Vagina (tissue), 2 donors: Measurements from ENCODE around the gene CALML3. TPM values are rescaled to one million over a fixed set of nuclear protein-coding genes. Genes with fewer than 3 reads are reported as not detected.
"Not testable (repeated sequence)": the region's sequence is repeated elsewhere in the genome, so short reads cannot be mapped to it uniquely, and the experiment has no call there.

Experiments
- DNase-seq, 2 donors: peaks; one replicate each; pipeline ENCODE4 v3.0.0-alpha.2; 2017; ENCODE audit errors: extremely low spot score in 2 of 2
- H3K27ac ChIP-seq: fragments of 200-600 bp; sonication (generic); one replicate; pipeline ENCODE4 v1.5.1; 2019
- H3K27me3 ChIP-seq: fragments of 200-600 bp; sonication (generic); one replicate; pipeline ENCODE4 v1.5.1; 2019
- H3K36me3 ChIP-seq, 2 donors: fragments of 200-600 bp; sonication (generic); one replicate each; pipeline ENCODE4 v1.5.1; 2017 to 2019
- H3K4me1 ChIP-seq: fragments of 200-600 bp; sonication (generic); one replicate; pipeline ENCODE4 v1.5.1; 2019
- H3K4me3 ChIP-seq, 2 donors: fragments of 200-600 bp; sonication (generic); 1 replicate in 1 of 2; 2 replicates in 1 of 2; pipeline ENCODE4 v1.5.1; 2016 to 2019
- H3K9me3 ChIP-seq: fragments of 200-600 bp; sonication (generic); one replicate; pipeline ENCODE4 v1.5.1; 2019
- POLR2A ChIP-seq, 2 donors: fragments of 450-650 bp; IDR thresholded peaks; one replicate each; pipeline ENCODE4 v1.6.1; 2017; ENCODE audit warnings: antibody characterized with exemption in 2 of 2, mild to moderate bottlenecking in 2 of 2, moderate library complexity in 2 of 2
- POLR2AphosphoS5 ChIP-seq, 2 donors: sonication (generic); formaldehyde crosslinking; IDR thresholded peaks; one replicate each; pipeline ENCODE4 v1.9.0; 2017; ENCODE audit warnings: antibody characterized with exemption in 2 of 2, mild to moderate bottlenecking in 2 of 2, low read depth in 1 of 2; ENCODE audit not compliant: insufficient read depth in 1 of 2
- intact Hi-C: fragments of 100-400 bp; cut with DNase I; formaldehyde crosslinking; loops from one replicate; pipeline ENCODE4 v1.15.1; 2023
- total RNA-seq: library from RNA; depleted of rRNA; stranded (reverse); fragments of >200 nt; gene quantifications from one replicate; pipeline ENCODE4 v1.2.3, GENCODE V29; 2016
- TF ChIP-seq, protein P1 (sequence below), 3 experiments: fragments of 450-650 bp in 2 of 3; fragments of 200-600 bp in 1 of 3; sonication (generic) in 1 of 3; IDR thresholded peaks; one replicate each; pipeline ENCODE4 v1.5.1; 2017 to 2019; ENCODE audit warnings: antibody characterized with exemption in 3 of 3, mild to moderate bottlenecking in 2 of 3, moderate library complexity in 2 of 3

The CALML3 gene
- 50.6 TPM for total RNA-seq

DNA sequence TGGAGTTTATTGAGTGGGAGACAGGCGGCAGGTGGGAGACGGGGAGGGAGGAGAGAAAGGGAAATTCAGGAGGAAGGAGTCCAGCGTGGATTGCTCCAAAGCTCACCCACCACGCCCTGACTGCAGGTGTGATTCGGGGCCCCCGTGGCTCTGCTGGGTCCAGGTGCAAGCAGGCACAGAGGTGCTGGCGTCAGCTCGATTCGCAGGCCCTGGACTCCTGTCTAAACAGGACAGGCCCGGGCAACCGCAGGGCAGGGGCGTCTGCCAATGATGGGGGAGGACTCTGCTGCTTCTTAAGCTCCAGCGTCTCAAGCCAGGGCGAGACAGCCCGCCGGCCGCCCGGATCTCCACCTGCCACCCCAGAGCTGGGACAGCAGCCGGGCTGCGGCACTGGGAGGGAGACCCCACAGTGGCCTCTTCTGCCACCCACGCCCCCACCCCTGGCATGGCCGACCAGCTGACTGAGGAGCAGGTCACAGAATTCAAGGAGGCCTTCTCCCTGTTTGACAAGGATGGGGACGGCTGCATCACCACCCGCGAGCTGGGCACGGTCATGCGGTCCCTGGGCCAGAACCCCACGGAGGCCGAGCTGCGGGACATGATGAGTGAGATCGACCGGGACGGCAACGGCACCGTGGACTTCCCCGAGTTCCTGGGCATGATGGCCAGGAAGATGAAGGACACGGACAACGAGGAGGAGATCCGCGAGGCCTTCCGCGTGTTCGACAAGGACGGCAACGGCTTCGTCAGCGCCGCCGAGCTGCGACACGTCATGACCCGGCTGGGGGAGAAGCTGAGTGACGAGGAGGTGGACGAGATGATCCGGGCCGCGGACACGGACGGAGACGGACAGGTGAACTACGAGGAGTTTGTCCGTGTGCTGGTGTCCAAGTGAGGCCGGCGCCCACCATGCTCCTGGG, at the start of gene CALML3:
TSS of gene CALML3 (plus strand) at position 321 of the 920 bp plus-strand sequence. CDS start at position 446, 125 bp downstream.
- Histone ChIP-seq H3K27me3 (no peaks in the 10 kb centered on the region), H3K36me3 (no peaks in the 10 kb centered on the region), H3K4me3 (peak within 1 kb of the TSS; percentile 13 to 39), H3K9me3 (no peaks in the 10 kb centered on the region), H3K4me1 (peaks cover 7% of the 10 kb centered on the region), H3K27ac (peak within 1 kb of the TSS; percentile 47)
- intact Hi-C loops = no loop called here
- DNase-seq = no peak
- peak in 1 of 2 donors; percentile 30 for TF ChIP-seq POLR2AphosphoS5 (IDR thresholded peaks at IDR 0.05; ENCODE audit: insufficient read depth in 1 of 2, low read depth in 1 of 2)
- no peak for TF ChIP-seq POLR2A (IDR thresholded peaks at IDR 0.05)
- TF ChIP-seq, protein P1, sequence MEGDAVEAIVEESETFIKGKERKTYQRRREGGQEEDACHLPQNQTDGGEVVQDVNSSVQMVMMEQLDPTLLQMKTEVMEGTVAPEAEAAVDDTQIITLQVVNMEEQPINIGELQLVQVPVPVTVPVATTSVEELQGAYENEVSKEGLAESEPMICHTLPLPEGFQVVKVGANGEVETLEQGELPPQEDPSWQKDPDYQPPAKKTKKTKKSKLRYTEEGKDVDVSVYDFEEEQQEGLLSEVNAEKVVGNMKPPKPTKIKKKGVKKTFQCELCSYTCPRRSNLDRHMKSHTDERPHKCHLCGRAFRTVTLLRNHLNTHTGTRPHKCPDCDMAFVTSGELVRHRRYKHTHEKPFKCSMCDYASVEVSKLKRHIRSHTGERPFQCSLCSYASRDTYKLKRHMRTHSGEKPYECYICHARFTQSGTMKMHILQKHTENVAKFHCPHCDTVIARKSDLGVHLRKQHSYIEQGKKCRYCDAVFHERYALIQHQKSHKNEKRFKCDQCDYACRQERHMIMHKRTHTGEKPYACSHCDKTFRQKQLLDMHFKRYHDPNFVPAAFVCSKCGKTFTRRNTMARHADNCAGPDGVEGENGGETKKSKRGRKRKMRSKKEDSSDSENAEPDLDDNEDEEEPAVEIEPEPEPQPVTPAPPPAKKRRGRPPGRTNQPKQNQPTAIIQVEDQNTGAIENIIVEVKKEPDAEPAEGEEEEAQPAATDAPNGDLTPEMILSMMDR (IDR thresholded peaks at IDR 0.05) = no peak

DNA sequence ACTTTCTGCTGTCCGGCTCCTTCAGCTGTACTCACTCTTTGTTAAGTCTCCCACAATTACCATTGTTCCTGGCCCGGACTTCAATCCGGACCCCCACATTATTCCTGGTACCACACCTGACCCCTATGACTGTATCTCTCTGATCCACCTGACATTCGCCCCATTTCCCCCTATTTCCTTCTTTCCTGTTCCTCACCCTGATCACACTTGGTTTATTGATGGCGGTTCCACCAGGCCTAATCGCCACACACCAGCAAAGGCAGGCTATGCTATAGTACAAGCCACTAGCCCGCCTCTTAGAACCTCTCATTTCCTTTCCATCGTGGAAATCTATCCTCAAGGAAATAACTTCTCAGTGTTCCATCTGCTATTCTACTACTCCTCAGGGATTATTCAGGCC, 49.7 kb upstream of the CALML3 start:
- H3K4me1 ChIP-seq, DNase-seq, H3K4me3 ChIP-seq, H3K27me3 ChIP-seq, H3K9me3 ChIP-seq, H3K27ac ChIP-seq, intact Hi-C loops, H3K36me3 ChIP-seq: not testable (repeated sequence)

DNA sequence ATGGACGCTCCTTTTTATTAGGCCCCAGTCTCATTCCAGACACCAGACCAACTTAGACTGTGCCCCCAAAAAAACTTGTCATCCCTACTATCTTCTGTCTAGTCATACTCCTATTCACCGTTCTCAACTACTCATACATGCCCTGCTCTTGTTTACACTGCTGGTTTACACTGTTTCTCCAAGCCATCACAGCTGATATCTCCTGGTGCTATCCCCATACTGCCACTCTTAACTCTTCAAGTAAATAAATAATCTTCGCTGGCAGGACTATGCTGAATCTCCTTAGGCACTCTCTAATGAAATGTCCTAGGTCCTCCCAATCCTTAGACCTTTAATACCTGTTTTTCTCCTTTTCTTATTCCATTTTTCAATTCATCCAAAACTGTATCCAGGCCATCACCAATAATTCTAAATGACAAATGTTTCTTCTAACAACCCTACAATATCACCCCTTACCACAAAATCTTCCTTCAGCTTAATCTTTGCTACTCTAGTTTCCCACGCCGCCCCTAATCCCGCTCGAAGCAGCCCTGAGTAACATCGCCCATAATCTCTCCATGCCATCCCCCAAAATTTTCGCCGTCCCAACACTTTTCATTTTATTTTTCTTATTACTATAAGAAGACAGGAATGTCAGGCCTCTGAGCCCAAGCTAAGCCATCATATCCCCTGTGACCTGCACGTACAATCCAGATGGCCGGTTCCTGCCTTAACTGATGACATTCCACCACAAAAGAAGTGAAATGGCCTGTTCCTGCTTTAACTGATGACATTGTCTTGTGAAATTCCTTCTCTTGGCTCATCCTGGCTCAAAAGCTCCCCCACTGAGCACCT, 48.6 kb upstream of the CALML3 start:
- intact Hi-C loops, H3K27ac ChIP-seq, H3K4me1 ChIP-seq, H3K27me3 ChIP-seq, H3K36me3 ChIP-seq, H3K9me3 ChIP-seq, H3K4me3 ChIP-seq, DNase-seq: not testable (repeated sequence)

DNA sequence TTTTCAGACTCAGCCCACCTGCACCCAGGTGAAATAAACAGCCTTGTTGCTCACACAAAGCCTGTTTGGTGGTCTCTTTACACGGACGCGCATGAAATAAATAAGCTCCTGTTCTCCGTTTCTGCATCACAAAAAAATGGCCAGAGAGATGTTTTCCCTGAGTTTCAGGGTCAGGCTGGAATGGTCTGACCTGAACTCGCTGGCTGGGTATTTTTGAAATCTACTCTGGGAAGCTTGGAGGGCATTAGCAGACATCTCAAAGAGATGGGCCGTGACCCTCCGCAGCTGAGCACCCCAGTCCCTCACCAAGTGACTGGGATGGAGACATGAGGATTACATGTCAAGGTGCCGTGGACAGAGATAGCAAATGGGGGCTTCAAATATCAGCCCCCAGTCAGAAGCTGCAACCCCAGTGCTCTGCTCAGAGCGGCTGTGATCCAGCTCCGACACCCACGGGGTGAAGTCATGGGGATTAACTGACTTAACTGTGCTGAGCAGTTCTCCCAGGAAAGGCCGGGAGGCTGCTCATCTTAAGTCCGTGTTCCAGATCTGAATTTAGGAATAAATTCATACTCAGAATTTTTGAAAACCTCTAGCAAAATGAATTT, 47.7 kb upstream of the CALML3 start:
- no peaks in the 10 kb centered on the region for H3K27me3 ChIP-seq
- no peaks in the 10 kb centered on the region for H3K36me3 ChIP-seq
- H3K4me3 ChIP-seq = no peak overlapping the region
- H3K9me3 ChIP-seq = no peaks in the 10 kb centered on the region
- H3K4me1 ChIP-seq = no peaks in the 10 kb centered on the region
- intact Hi-C loops = no loop called here
- no peak for TF ChIP-seq POLR2AphosphoS5 (IDR thresholded peaks at IDR 0.05; ENCODE audit: insufficient read depth in 1 of 2, low read depth in 1 of 2)
- TF ChIP-seq, protein P1 (IDR thresholded peaks at IDR 0.05) = no peak
- TF ChIP-seq POLR2A (IDR thresholded peaks at IDR 0.05) = no peak
- no peak overlapping the region for H3K27ac ChIP-seq
- no peak for DNase-seq

DNA sequence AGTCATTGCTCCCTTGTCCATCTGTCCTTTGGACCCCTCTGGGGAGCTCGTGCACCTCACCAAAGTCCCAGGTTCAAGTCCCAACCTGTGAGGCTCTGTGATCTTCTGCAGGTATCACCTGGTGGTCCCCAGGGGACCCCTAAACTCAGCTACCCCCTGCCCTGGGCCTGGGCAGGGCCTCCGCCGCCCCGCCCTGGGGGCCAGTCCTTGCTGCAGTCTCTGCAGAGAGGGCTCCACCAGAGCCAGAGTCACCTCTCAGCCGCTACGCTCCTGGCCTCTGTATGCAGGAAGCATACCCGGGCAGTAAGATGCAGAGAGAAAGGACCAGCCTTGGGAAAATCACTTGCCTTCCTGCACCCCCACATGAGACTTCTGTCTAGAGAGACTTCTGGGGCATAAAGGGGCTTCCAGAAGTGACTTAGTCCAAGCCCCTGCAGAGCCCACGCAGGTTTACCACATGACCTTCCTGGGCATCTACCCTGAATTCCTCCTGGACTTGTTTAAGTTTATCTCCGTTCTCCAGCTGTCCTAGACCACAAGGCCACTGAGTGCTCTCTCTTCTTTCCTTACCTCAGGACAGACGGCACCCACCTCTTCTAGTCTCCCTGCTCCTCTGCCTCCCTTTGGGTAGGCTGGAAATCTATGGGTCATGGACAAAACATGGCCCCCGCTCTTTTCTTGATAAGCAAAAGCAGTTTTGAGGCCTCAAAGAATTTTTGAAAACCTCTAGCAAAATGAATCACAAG, 46.6 kb upstream of the CALML3 start:
- H3K27me3 ChIP-seq = no peaks in the 10 kb centered on the region
- H3K4me1 ChIP-seq = no peaks in the 10 kb centered on the region
- H3K4me3 ChIP-seq = no peak overlapping the region
- TF ChIP-seq, protein P1 (IDR thresholded peaks at IDR 0.05) = no peak
- no peak for TF ChIP-seq POLR2AphosphoS5 (IDR thresholded peaks at IDR 0.05; ENCODE audit: insufficient read depth in 1 of 2, low read depth in 1 of 2)
- TF ChIP-seq POLR2A (IDR thresholded peaks at IDR 0.05) = no peak
- no peaks in the 10 kb centered on the region for H3K36me3 ChIP-seq
- H3K27ac ChIP-seq = no peak overlapping the region
- DNase-seq = no peak
- no peaks in the 10 kb centered on the region for H3K9me3 ChIP-seq
- intact Hi-C loops = no loop called here
